Muscle layer of colon (tissue), 2 donors: ENCODE measurements around the gene SLC6A4.

Experiments used
- H3K27ac ChIP-seq: one replicate; pipeline ENCODE4 v1.7.0; 2013; ENCODE audit warnings: low read depth, mild to moderate bottlenecking, low read length, moderate library complexity
- H3K27me3 ChIP-seq, 2 donors: one replicate each; pipeline ENCODE4 v1.7.0; 2013; ENCODE audit warnings: low read length in 2 of 2, mild to moderate bottlenecking in 2 of 2; ENCODE audit not compliant: insufficient read depth in 2 of 2, control insufficient read depth in 1 of 2
- H3K36me3 ChIP-seq: one replicate; pipeline ENCODE4 v1.7.0; 2013; ENCODE audit warnings: mild to moderate bottlenecking, low read length; ENCODE audit not compliant: insufficient read depth
- H3K4me1 ChIP-seq: one replicate; pipeline ENCODE4 v1.7.0; 2013; ENCODE audit warnings: mild to moderate bottlenecking, low read length; ENCODE audit not compliant: insufficient read depth
- H3K4me3 ChIP-seq, 2 donors: one replicate each; pipeline ENCODE4 v1.7.0; 2013; ENCODE audit warnings: low read length in 2 of 2, low read depth in 1 of 2, mild to moderate bottlenecking in 1 of 2, moderate library complexity in 1 of 2
- H3K9ac ChIP-seq: one replicate; pipeline ENCODE4 v1.7.0; 2013; ENCODE audit warnings: low read length
- H3K9me3 ChIP-seq: one replicate; pipeline ENCODE4 v1.7.0; 2013; ENCODE audit warnings: mild to moderate bottlenecking, low read length
- donor health status: abdominal sarcoma.
- donor health status: Adenocarcinoma of cecum.

Gene SLC6A4

GRCh38 chr17:30199600-30199999, 35.9 kb downstream of the SLC6A4 start:
- H3K27ac ChIP-seq, result no peak overlapping the region
- H3K9ac ChIP-seq, result no peak overlapping the region
- no peaks in the 10 kb centered on the region for H3K9me3 ChIP-seq
- H3K36me3 ChIP-seq, result no peaks in the 10 kb centered on the region
- H3K27me3 ChIP-seq, result peaks cover 0 to 7% of the 10 kb centered on the region in 2 donors
- H3K4me1 ChIP-seq, result no peaks in the 10 kb centered on the region
- H3K4me3 ChIP-seq, result no peak overlapping the region

DNA sequence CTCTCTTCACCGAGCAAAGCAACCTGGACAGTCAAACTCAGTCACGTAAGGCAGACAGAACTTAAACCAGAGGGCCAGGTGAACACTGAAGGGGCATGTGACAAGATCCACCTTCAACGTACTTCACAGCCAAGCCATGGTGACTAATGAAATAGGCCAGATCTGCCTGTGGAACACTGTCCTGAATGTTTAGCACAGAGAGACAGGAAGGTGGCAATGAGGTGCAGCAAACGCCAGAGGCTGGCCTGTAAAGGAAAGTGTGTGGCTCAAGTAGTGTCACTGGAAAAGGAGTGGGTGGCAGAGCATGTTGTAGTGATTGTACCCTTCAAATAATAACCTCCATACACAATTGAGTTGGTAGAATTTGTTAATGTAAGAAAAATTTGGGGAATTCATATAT, 38.1 kb downstream of the SLC6A4 start:
- H3K9ac ChIP-seq, result no peak overlapping the region
- no peak overlapping the region for H3K4me3 ChIP-seq
- no peaks in the 10 kb centered on the region for H3K9me3 ChIP-seq
- H3K4me1 ChIP-seq, result no peaks in the 10 kb centered on the region
- H3K27me3 ChIP-seq, result peaks cover 0 to 3% of the 10 kb centered on the region in 2 donors
- H3K27ac ChIP-seq, result no peak overlapping the region
- no peaks in the 10 kb centered on the region for H3K36me3 ChIP-seq

GRCh38 chr17:30196504-30196903, 39.0 kb downstream of the SLC6A4 start:
- Histone ChIP-seq H3K4me1 (no peaks in the 10 kb centered on the region), H3K9me3 (no peaks in the 10 kb centered on the region), H3K27me3 (no peaks in the 10 kb centered on the region), H3K27ac (no peak overlapping the region), H3K9ac (no peak overlapping the region), H3K4me3 (no peak overlapping the region), H3K36me3 (no peaks in the 10 kb centered on the region)

- H3K4me3 ChIP-seq, result no peak overlapping the region
- H3K4me1 ChIP-seq, result no peaks in the 10 kb centered on the region
- H3K27me3 ChIP-seq, result no peaks in the 10 kb centered on the region
- no peaks in the 10 kb centered on the region for H3K36me3 ChIP-seq
- H3K9me3 ChIP-seq, result no peaks in the 10 kb centered on the region
- H3K9ac ChIP-seq, result no peak overlapping the region
- H3K27ac ChIP-seq, result no peak overlapping the region
Observed at GRCh38 chr17:30191072-30191471, 44.4 kb downstream of the SLC6A4 start.

- Histone ChIP-seq H3K27ac (no peak overlapping the region), H3K36me3 (peaks cover 18% of the 10 kb centered on the region), H3K9me3 (no peaks in the 10 kb centered on the region), H3K27me3 (no peaks in the 10 kb centered on the region), H3K4me1 (no peaks in the 10 kb centered on the region), H3K9ac (no peak overlapping the region), H3K4me3 (no peak overlapping the region)
Observed at GRCh38 chr17:30188211-30188939, 47.1 kb downstream of the SLC6A4 start.

- Histone ChIP-seq H3K27me3 (no peaks in the 10 kb centered on the region), H3K9me3 (no peaks in the 10 kb centered on the region), H3K4me1 (no peaks in the 10 kb centered on the region), H3K4me3 (no peak overlapping the region), H3K27ac (no peak overlapping the region), H3K9ac (no peak overlapping the region), H3K36me3 (peaks cover 18% of the 10 kb centered on the region)
Observed at GRCh38 chr17:30187573-30187972, 47.9 kb downstream of the SLC6A4 start.

GRCh38 chr17:30186761-30187160, 48.7 kb downstream of the SLC6A4 start:
- Histone ChIP-seq H3K9me3 (no peaks in the 10 kb centered on the region), H3K4me3 (no peak overlapping the region), H3K27me3 (no peaks in the 10 kb centered on the region), H3K9ac (no peak overlapping the region), H3K27ac (no peak overlapping the region), H3K36me3 (peaks cover 18% of the 10 kb centered on the region), H3K4me1 (no peaks in the 10 kb centered on the region)

DNA sequence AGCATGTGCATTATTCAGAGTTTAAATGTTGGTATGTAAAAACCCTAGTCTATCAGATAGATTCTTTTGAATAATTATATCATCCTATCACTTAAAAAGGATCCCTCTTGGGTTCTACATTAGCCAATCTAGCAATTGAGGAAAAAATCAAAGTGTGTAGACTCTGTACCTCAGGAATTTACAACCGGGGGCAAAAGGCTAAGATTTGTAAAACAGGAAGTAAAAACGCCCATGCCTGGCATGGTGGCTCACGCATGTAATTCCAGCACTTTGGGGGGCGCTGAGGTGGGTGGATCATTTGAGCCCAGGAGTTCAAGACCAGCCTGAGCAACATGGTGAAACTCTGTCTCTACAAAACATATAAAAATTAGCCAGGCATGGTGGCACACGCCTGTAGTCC, 58.6 kb downstream of the SLC6A4 start:
- Histone ChIP-seq H3K36me3 (peaks cover 15% of the 10 kb centered on the region), H3K4me3 (no peak overlapping the region), H3K4me1 (no peaks in the 10 kb centered on the region), H3K9me3 (no peaks in the 10 kb centered on the region), H3K9ac (no peak overlapping the region), H3K27me3 (no peaks in the 10 kb centered on the region), H3K27ac (no peak overlapping the region)

DNA sequence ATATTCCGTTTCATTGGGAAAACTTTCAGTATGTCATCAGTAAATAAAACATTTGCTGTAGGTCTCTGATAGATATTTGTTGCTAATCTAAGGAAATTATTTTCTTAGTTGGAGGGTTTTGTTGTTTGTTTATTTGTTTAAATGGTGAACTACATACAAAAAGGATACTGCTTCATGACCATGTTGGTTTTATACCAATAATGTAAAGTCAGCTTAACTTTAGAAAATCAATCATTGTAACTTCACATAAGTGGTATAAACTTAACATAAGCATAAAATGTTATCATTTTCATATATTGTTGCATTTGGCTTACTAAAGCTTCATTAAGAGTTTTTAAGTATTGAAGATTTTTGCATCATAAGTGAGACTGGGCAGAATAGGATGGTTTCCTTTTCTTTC, 60.9 kb downstream of the SLC6A4 start:
- H3K9me3 ChIP-seq, result no peaks in the 10 kb centered on the region
- H3K36me3 ChIP-seq, result peaks cover 10% of the 10 kb centered on the region
- H3K27me3 ChIP-seq, result no peaks in the 10 kb centered on the region
- H3K4me1 ChIP-seq, result no peaks in the 10 kb centered on the region
- H3K4me3 ChIP-seq, result no peak overlapping the region
- H3K9ac ChIP-seq, result no peak overlapping the region
- no peak overlapping the region for H3K27ac ChIP-seq

- peaks cover 5% of the 10 kb centered on the region for H3K36me3 ChIP-seq
- H3K9ac ChIP-seq, result no peak overlapping the region
- no peaks in the 10 kb centered on the region for H3K27me3 ChIP-seq
Observed at GRCh38 chr17:30173649-30174048, 61.8 kb downstream of the SLC6A4 start.

GRCh38 chr17:30172560-30172959, 62.9 kb downstream of the SLC6A4 start:
- no peaks in the 10 kb centered on the region for H3K4me1 ChIP-seq
- H3K27ac ChIP-seq, result no peak overlapping the region
- H3K36me3 ChIP-seq, result peaks cover 5% of the 10 kb centered on the region
- H3K9ac ChIP-seq, result no peak overlapping the region
- no peak overlapping the region for H3K4me3 ChIP-seq
- H3K27me3 ChIP-seq, result no peaks in the 10 kb centered on the region
- H3K9me3 ChIP-seq, result no peaks in the 10 kb centered on the region

More at GRCh38 chr17:30173649-30174048, 61.8 kb downstream of the SLC6A4 start:
- Histone ChIP-seq H3K4me1 (no peaks in the 10 kb centered on the region), H3K27ac (no peak overlapping the region), H3K4me3 (no peak overlapping the region), H3K9me3 (no peaks in the 10 kb centered on the region)

GRCh38 chr17:30170415-30170987, 65.0 kb downstream of the SLC6A4 start:
- Histone ChIP-seq H3K4me1 (no peaks in the 10 kb centered on the region), H3K9ac (no peak overlapping the region), H3K27me3 (no peaks in the 10 kb centered on the region), H3K9me3 (no peaks in the 10 kb centered on the region), H3K4me3 (no peak overlapping the region), H3K36me3 (no peaks in the 10 kb centered on the region), H3K27ac (no peak overlapping the region)
